A673 (cell line): Measurements from ENCODE around the gene ANP32B.

Experiments
- CTCF ChIP-seq: fragments of 300-800, 200-600 bp; sonication (generic); conservative IDR thresholded peaks from 2 replicates; pipeline ENCODE4 v1.5.1; 2017; ENCODE audit warnings: low read depth, mild to moderate bottlenecking, antibody characterized with exemption, low read length, moderate library complexity, mixed read lengths
- EZH2 ChIP-seq: fragments of 200-600 bp; sonication (generic); IDR thresholded peaks from 2 replicates; pipeline ENCODE4 v1.6.1; 2017; ENCODE audit warnings: borderline replicate concordance, low read depth, mild to moderate bottlenecking, mixed read lengths, antibody characterized with exemption, low read length; ENCODE audit not compliant: poor library complexity, severe bottlenecking

- TF ChIP-seq EZH2 = no peak
- no peak for TF ChIP-seq CTCF
Observed at GRCh38 chr9:97966493-97966892, 16.6 kb upstream of the ANP32B start.
